Measurements from ENCODE around the gene TAC3.

The TAC3 gene

GRCh38 chr12:57009949-57010626 lies 6.2 kb downstream of the TAC3 start:
- no peak overlapping the region for H3K4me3 ChIP-seq (ENCODE audit: low read length)
- no peak for TF ChIP-seq CTCF (IDR thresholded peaks at IDR 0.05; ENCODE audit: insufficient read depth, low read depth, low read length, missing control alignments)
- DNase-seq (ENCODE audit: low read depth), result no peak

- peak; percentile 69 for DNase-seq (ENCODE audit: low read depth)
- TF ChIP-seq CTCF (IDR thresholded peaks at IDR 0.05; ENCODE audit: insufficient read depth, low read depth, low read length, missing control alignments), result peak; percentile 75
- H3K4me3 ChIP-seq (ENCODE audit: low read length), result no peak overlapping the region
These were observed 8.2 kb downstream of the TAC3 start for GRCh38 chr12:57008178-57008577.

GRCh38 chr12:57006809-57007475 lies 9.4 kb downstream of the TAC3 start:
- no peak for TF ChIP-seq CTCF (IDR thresholded peaks at IDR 0.05; ENCODE audit: insufficient read depth, low read depth, low read length, missing control alignments)
- no peak for DNase-seq (ENCODE audit: low read depth)
- H3K4me3 ChIP-seq (ENCODE audit: low read length), result peak overlapping the region; percentile 2

GRCh38 chr12:57005980-57006808 lies 10.1 kb downstream of the TAC3 start, which contains the start of gene ZBTB39:
Gene ZBTB39, minus strand, starts transcription at chr12:57006546. Its CDS starts 1,629 bp downstream, at chr12:57004917.
- TF ChIP-seq CTCF (IDR thresholded peaks at IDR 0.05; ENCODE audit: insufficient read depth, low read depth, low read length, missing control alignments), result peak; percentile 35
- H3K4me3 ChIP-seq (ENCODE audit: low read length), result peak within 1 kb of the TSS; percentile 76
- peak; percentile 62 for DNase-seq (ENCODE audit: low read depth)

- DNase-seq (ENCODE audit: low read depth), result no peak
- no peak for TF ChIP-seq CTCF (IDR thresholded peaks at IDR 0.05; ENCODE audit: insufficient read depth, low read depth, low read length, missing control alignments)
- no peak overlapping the region for H3K4me3 ChIP-seq (ENCODE audit: low read length)
These were observed 11.7 kb downstream of the TAC3 start for GRCh38 chr12:57004651-57005050.

GRCh38 chr12:57003395-57003794 lies 12.9 kb downstream of the TAC3 start:
- TF ChIP-seq CTCF (IDR thresholded peaks at IDR 0.05; ENCODE audit: insufficient read depth, low read depth, low read length, missing control alignments), result no peak
- H3K4me3 ChIP-seq (ENCODE audit: low read length), result no peak overlapping the region
- no peak for DNase-seq (ENCODE audit: low read depth)
